ENCODE data around the gene PRODH2.
A peak's percentile ranks its signal among the peaks of the same experiment; 100 is the strongest.
"Not testable (repeated sequence)": the region's sequence is repeated elsewhere in the genome, so short reads cannot be mapped to it uniquely, and the experiment has no call there.

Gene PRODH2

GRCh38 chr19:35842666-35843272, 30.1 kb upstream of the PRODH2 start:
- no peak for DNase-seq

GRCh38 chr19:35841961-35842595, 29.4 kb upstream of the PRODH2 start:
- no peak for DNase-seq

GRCh38 chr19:35836096-35836495, 23.5 kb upstream of the PRODH2 start:
- not testable (repeated sequence) for DNase-seq

GRCh38 chr19:35833972-35834371, 21.3 kb upstream of the PRODH2 start:
- DNase-seq, result no peak

- no peak for DNase-seq
These were observed 19.4 kb upstream of the PRODH2 start for GRCh38 chr19:35832054-35832453.

GRCh38 chr19:35830986-35831385, 18.3 kb upstream of the PRODH2 start:
- DNase-seq, result no peak

- DNase-seq, result peak; percentile 74
These were observed 16.2 kb upstream of the PRODH2 start for GRCh38 chr19:35828692-35829301.

GRCh38 chr19:35824150-35824549, 11.5 kb upstream of the PRODH2 start:
- DNase-seq, result no peak

- no peak for DNase-seq
These were observed 9.9 kb upstream of the PRODH2 start for GRCh38 chr19:35822579-35822978.

- DNase-seq, result no peak
These were observed 5.8 kb upstream of the PRODH2 start for GRCh38 chr19:35818445-35818844.

GRCh38 chr19:35816846-35817245, 4.2 kb upstream of the PRODH2 start:
- no peak for DNase-seq

- no peak for DNase-seq
These were observed 3.6 kb upstream of the PRODH2 start for GRCh38 chr19:35816262-35816661.

GRCh38 chr19:35813043-35813890, 622 bp upstream of the PRODH2 start:
- DNase-seq, result no peak

- no peak for DNase-seq
These were observed 1.1 kb downstream of the PRODH2 start for GRCh38 chr19:35811317-35812219.

- no peak for DNase-seq
These were observed 5.0 kb downstream of the PRODH2 start for GRCh38 chr19:35807633-35808032.

GRCh38 chr19:35806597-35806996, 6.0 kb downstream of the PRODH2 start:
- no peak for DNase-seq

- DNase-seq, result no peak
These were observed 7.0 kb downstream of the PRODH2 start for GRCh38 chr19:35805526-35806102.

GRCh38 chr19:35801828-35802227, 10.8 kb downstream of the PRODH2 start:
- no peak for DNase-seq

GRCh38 chr19:35797663-35798062, 15.0 kb downstream of the PRODH2 start:
- peak; percentile 64 for DNase-seq

- DNase-seq, result no peak
These were observed 15.8 kb downstream of the PRODH2 start for GRCh38 chr19:35796645-35797542.

- DNase-seq, result not testable (repeated sequence)
These were observed 17.1 kb downstream of the PRODH2 start for GRCh38 chr19:35795564-35795963.

Data from activated CD8-positive, alpha-beta memory T cell treated with anti-CD3 and anti-CD28 coated beads for 24 hours (primary cell).